Measurements from ENCODE around the gene ARHGEF4. TPM values are rescaled to one million over a fixed set of nuclear protein-coding genes. Genes with fewer than 3 reads are reported as not detected.

The ARHGEF4 gene
- polyA plus RNA-seq, 1 donor = 7.4 TPM

DNA sequence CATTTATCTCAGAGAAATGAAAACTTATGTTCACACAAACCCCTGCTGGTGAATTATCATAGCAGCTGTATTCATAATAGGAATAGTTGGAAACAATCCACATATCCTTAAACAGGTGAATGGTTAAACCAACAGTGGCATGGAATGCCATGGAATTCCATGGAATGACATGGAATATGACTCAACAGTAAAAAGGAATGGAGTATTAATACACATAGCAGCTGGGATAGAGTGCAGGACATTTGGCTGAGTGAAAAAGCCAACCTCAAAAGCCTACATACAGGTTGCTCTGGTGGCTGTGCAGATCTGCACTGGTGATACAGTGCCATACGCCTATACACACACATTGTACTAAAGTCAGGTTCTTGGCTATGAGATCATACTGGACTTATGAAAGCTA lies 187.0 kb downstream of the ARHGEF4 start:
- DNase-seq = no peak

DNA sequence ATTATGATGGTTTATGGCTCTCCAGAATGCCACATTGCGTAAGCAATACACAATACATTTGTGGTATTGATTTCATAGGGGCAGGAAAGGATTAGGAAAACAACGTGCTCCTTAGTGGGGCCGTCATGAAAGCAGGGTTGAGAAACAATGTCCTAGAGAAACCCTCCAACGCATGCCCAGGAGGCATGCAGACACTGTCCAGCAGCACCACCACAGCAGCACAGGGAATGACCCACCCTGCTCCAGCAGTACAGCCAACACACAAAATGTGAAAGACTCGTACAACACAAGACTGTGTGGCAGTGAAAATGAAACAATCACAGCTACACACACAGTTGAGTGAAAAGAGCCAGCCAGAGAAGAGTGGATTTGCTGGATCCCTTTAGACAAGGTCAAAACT lies 190.2 kb downstream of the ARHGEF4 start:
- no peak for DNase-seq

DNA sequence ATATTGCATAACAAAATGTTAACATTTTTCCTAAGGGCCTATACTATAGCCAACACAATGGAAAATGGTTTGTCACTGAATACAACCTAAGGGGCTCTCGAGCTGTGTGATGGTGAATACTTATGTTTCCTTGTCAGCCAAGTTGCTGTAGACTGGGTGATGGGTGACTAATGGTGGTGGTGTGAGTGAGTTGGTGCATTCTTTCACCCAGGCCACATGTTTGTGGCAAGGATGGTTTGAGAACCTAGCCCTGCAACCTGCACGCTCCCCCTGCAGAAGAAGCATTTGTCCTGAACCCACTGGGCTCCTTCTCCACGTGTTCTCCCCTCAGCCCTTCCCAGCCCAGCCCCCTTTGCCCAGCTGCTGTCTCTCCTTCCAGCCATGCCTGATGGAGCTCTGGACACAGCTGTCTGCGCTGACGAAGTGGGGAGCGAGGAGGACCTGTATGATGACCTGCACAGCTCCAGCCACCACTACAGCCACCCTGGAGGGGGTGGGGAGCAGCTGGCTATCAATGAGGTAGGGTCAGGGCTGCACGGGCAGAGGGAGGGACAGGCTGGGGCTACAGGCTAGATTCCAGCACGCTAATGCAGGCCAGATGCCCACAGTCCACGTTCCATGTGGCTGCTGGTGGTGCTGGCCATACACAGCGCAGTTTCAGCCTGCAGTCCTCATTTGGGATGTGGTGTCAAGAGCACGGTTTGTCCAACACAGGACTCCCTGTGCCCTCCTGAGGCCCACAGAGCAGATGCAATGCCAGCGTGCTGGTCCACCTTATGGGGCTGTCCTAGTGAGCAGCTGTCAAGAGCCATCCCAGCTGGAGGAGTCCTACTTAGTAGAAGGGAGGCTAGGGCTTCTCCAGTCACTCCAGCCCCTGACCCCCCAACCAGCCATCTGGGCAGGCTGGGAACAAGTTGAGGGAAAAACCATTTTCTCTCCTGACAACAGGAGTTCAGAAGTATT lies 191.1 kb downstream of the ARHGEF4 start:
- no peak for DNase-seq

GRCh38 chr2:131029812-131030211 lies 193.1 kb downstream of the ARHGEF4 start:
- DNase-seq = no peak

DNA sequence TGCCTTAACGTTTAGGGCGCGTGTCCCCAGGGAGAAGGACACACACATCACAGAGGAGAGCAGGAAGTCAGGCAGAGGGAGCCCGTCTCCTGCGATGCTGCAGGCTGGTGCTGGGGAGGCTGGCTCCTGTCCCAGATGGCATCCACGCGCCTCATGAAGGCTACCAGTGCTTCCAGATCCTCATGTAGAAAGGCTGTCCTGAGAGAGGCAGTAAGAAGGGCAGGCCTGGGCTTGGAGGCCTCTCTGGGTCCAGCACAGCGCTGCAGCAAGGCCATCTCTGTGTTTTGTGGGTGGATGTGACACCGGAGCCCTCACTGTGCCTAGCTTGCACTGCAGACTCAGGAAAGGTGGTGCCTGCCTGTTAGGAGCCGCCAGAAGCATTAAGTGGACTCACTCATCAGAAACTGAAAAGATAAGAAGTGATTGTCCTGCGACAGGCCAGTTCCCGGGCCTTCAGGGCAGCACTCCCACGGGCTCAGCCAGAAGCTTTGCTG lies 193.8 kb downstream of the ARHGEF4 start:
- DNase-seq = no peak

DNA sequence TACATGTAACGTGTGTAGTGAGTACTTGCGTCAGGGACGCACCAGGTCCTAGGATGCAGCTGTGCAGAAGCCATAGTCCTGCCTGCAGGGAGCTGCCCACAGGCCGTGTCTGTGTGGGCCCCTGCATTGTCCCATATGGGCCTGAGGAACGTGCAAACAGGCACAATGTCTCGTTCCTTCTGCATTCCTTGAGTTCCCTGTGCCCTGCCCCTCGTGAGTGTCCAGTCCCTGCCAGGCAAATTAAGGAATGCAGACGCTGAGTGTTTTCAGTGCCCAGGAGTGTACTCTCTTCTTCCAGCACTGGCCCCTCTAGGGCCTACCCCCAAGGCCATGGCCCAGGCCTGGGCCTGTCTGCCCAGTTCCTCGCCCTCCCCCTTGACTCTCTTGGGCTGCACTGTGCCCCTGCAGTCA lies 194.7 kb downstream of the ARHGEF4 start:
- no peak for DNase-seq

- no peak for DNase-seq
These were observed 195.2 kb downstream of the ARHGEF4 start for GRCh38 chr2:131031875-131032274.

- DNase-seq = no peak
These were observed 195.7 kb downstream of the ARHGEF4 start for GRCh38 chr2:131032393-131032836.

GRCh38 chr2:131033786-131034121 lies 197.0 kb downstream of the ARHGEF4 start:
- no peak for DNase-seq

GRCh38 chr2:131034122-131035051 lies 197.7 kb downstream of the ARHGEF4 start:
- no peak for DNase-seq

DNA sequence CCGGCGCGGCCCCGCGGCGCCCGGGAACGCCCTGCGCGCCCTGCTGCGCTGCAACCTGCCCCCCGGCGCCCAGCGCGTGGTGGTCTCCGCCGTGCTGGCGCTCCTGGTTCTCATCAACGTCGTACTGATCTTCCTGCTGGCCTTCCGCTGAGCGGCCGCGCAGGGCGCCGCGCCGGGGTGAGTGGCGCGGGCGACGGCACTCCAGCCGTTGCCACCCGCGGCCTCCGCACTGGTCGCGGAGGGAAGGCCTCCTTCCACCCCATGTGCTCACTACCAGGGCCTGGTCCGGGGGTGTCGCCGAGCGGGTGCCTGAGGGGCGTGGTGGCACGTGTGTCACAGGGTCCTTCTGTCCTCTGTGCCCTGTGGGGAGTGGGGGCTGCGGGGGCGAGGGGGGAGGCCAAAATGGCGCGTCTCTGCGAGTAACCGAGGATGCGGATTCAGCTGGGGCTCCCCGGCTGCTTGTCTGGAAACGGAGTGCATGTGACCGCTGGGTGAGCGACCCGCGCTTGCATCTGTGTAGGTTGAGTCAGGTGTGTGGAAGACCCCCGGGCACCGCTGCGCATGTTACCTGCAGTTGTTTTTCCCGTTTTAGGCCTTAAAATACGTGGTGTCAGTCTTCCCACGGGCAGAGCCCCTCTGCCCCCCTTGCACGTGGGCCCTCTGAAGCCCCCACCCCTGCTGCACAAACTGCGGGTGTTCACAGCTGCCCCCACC lies 198.6 kb downstream of the ARHGEF4 start:
- no peak for DNase-seq

GRCh38 chr2:131035826-131036231 lies 199.1 kb downstream of the ARHGEF4 start:
- no peak for DNase-seq

DNA sequence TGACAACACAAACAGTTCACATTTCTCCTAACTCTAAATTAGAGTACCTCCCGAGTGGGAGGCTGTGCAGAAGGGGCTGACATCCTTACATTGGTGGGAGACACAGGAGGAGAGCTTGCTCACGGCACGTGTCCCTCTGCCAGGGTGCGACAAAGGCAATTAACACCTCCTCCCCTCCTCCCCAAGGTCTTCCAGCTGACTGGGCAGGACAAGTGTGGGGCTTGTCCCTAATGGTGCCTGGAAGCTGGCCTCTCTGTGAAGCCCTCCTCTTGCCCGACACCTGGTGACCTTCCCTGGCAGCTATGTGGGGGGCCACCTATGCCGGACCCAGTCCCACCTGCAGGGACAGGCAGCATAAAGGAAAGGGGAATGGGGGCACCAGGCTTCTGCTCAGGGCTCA lies 199.6 kb downstream of the ARHGEF4 start:
- no peak for DNase-seq

DNA sequence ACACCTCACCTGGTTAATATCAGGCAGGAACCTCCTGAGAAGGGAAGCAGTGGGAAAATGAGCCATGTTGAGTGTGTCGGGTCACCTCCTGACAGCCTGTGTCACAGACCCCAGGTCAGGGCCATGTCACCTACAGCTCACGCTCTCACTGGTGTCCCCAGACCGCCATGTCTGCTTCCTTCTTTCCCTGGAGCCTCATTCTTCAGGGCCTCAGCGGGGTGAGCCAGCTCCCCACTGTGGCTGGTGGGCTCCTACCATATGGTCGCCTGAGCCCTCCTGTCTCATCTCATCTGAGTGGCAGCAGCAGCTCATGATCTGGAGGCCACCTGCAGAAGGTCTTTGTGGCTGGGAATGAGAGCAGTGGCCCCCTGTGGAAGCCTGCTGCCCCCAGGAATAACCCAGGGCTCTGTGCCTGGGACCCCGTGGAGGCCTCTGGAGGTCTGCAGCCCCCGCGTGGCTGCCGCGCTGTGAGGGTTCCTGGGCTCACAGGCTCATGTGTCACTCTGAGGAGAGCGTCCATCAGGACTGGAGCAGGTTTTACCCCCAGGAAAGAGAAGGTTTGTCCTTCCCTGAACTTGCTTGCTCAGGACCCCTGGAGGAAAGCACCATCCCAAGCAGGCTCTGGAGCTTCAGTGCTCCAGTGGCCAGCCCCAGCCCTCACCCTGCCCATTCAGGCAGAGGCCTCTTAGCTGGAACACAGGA lies 200.1 kb downstream of the ARHGEF4 start:
- DNase-seq = no peak

- no peak for DNase-seq
These were observed 200.9 kb downstream of the ARHGEF4 start for GRCh38 chr2:131037398-131038257.

DNA sequence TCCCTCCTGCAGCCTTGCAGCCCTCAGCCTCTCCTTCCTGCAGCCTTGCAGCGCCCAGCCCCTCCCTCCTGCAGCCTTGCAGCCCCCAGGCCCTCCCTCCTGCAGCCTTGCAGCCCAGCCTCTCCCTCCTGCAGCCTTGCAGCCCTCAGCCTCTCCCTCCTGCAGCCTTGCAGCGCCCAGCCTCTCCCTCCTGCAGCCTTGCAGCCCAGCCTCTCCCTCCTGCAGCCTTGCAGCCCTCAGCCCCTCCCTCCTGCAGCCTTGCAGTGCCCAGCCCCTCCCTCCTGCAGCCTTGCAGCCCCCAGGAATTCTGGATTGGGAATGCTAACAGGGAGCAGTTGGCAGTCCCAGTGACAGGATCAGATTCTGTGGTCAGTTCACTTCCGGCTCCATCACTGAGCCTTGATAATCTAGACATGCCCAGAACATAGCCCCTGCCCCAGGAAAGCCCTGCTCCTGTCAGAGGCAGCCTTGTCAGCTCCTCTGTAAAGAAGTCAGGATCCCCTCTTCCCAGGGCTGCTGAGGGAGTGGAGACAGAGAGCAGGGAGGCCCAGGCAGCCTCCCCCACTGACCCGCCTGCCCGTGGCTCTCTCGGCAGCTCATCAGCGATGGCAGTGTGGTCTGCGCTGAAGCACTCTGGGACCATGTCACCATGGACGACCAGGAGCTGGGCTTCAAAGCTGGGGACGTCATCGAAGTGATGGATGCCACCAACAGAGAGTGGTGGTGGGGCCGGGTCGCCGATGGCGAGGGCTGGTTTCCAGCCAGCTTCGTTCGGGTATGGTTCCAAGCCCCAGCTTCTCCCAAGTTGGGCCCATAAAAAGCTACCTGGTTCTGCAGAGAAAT lies 201.8 kb downstream of the ARHGEF4 start:
- DNase-seq = no peak

DNA sequence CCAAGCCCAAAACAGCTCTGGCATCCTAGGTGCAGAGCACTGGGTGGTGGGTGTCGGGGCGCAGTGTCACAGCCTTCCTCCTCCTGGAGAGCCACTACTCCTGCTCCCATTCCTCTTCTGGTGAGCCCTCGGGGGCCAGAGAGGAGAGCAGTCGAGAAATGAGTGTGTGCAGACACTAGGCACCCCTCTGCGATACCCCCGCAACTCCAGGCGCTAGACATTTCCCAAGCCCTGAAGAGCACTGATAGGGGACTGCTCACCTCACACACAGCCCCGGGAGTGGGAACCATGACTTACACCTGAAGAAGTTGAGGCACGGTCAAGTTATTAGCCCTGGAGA lies 202.4 kb downstream of the ARHGEF4 start:
- no peak for DNase-seq

DNA sequence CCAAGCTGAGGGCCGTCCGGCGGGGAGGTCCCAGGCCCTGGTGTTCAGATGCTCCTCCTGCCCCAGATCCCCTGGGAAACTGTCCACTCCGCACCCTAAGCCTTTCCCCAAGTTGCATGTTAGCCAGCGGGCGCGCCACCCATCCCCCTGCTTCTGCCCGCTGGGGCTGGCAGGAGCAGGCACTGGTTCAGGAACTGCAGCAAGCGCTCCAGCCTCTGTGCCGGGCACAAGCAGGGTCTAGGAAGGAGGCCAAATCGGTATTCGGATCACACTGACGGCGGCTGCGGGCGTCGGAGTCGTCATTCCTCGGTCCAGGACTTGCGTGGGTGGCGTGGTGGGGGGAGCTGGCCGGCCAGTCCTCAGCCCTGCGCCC lies 202.8 kb downstream of the ARHGEF4 start:
- no peak for DNase-seq

GRCh38 chr2:131039908-131040660 lies 203.4 kb downstream of the ARHGEF4 start:
- DNase-seq = no peak
